G401 (cell line): ENCODE results near the gene IGFBP3. TPM values are rescaled to one million over a fixed set of nuclear protein-coding genes. Genes with fewer than 3 reads are reported as not detected.

Source experiments
- DNase-seq: peaks from one replicate; pipeline ENCODE4 v3.0.0-alpha.2; 2015; ENCODE audit warnings: low spot score
- in situ Hi-C: cut with HindIII; loops from 2 replicates; pipeline ENCODE4 v1.10.0; 2016; ENCODE audit warnings: low sequenced_read_pairs, mixed read lengths
- total RNA-seq: library from RNA; depleted of rRNA; stranded (reverse); fragments of >200 nt; shearing (Covaris generic); gene quantifications from 2 replicates; pipeline ENCODE4 v1.2.3, GENCODE V29; 2014

IGFBP3 gene
- total RNA-seq, 1 experiment from 2014 or later, result 17.4 TPM

GRCh38 chr7:45924283-45924682 lies 3.2 kb upstream of the IGFBP3 start:
- in situ Hi-C loops, result loop anchor here (25.0 kb wide), 1 partner anchor 438 kb away; no protein-coding TSS in a partner anchor
- no peak for DNase-seq

GRCh38 chr7:45923818-45924217 lies 2.7 kb upstream of the IGFBP3 start:
- DNase-seq, result no peak
- in situ Hi-C loops, result loop anchor here (25.0 kb wide), 1 partner anchor 438 kb away; no protein-coding TSS in a partner anchor

GRCh38 chr7:45923290-45923689 lies 2.2 kb upstream of the IGFBP3 start:
- in situ Hi-C loops, result loop anchor here (25.0 kb wide), 1 partner anchor 439 kb away; no protein-coding TSS in a partner anchor
- DNase-seq, result peak; percentile 48

GRCh38 chr7:45922810-45923209 lies 1.7 kb upstream of the IGFBP3 start:
- DNase-seq, result peak; percentile 7
- in situ Hi-C loops, result loop anchor here (25.0 kb wide), 1 partner anchor 439 kb away; no protein-coding TSS in a partner anchor

GRCh38 chr7:45921699-45922519 lies 837 bp upstream of the IGFBP3 start:
- in situ Hi-C loops, result loop anchor here (25.0 kb wide), 1 partner anchor 440 kb away; no protein-coding TSS in a partner anchor
- DNase-seq, result peak; percentile 24

- in situ Hi-C loops, result loop anchor here (25.0 kb wide), 1 partner anchor 441 kb away; no protein-coding TSS in a partner anchor
- no peak for DNase-seq
Observed at GRCh38 chr7:45921381-45921698, 268 bp upstream of the IGFBP3 start.

GRCh38 chr7:45919993-45920459 lies 1.0 kb downstream of the IGFBP3 start:
- in situ Hi-C loops, result loop anchor here (25.0 kb wide), 1 partner anchor 442 kb away; no protein-coding TSS in a partner anchor
- DNase-seq, result no peak

- DNase-seq, result no peak
- in situ Hi-C loops, result loop anchor here (25.0 kb wide), 1 partner anchor 443 kb away; no protein-coding TSS in a partner anchor
Observed at GRCh38 chr7:45919231-45919784, 1.8 kb downstream of the IGFBP3 start.

GRCh38 chr7:45918556-45918955 lies 2.5 kb downstream of the IGFBP3 start:
- in situ Hi-C loops, result loop anchor here (25.0 kb wide), 1 partner anchor 444 kb away; no protein-coding TSS in a partner anchor

GRCh38 chr7:45917658-45918057 lies 3.4 kb downstream of the IGFBP3 start:
- DNase-seq, result peak; percentile 64
- in situ Hi-C loops, result loop anchor here (25.0 kb wide), 1 partner anchor 445 kb away; no protein-coding TSS in a partner anchor

More at GRCh38 chr7:45918556-45918955, 2.5 kb downstream of the IGFBP3 start:
- no peak for DNase-seq

- in situ Hi-C loops, result loop anchor here (25.0 kb wide), 1 partner anchor 445 kb away; no protein-coding TSS in a partner anchor
Observed at GRCh38 chr7:45917064-45917463, 4.0 kb downstream of the IGFBP3 start.

GRCh38 chr7:45915606-45916005 lies 5.5 kb downstream of the IGFBP3 start:
- no peak for DNase-seq
- in situ Hi-C loops, result loop anchor here (25.0 kb wide), 1 partner anchor 447 kb away; no protein-coding TSS in a partner anchor

More at GRCh38 chr7:45917064-45917463, 4.0 kb downstream of the IGFBP3 start:
- no peak for DNase-seq

- in situ Hi-C loops, result loop anchor here (25.0 kb wide), 1 partner anchor 447 kb away; no protein-coding TSS in a partner anchor
- DNase-seq, result no peak
Observed at GRCh38 chr7:45914911-45915310, 6.2 kb downstream of the IGFBP3 start.

GRCh38 chr7:45912972-45913371 lies 8.1 kb downstream of the IGFBP3 start:
- in situ Hi-C loops, result loop anchor here (25.0 kb wide), 1 partner anchor 449 kb away; no protein-coding TSS in a partner anchor
- no peak for DNase-seq

GRCh38 chr7:45911311-45911710 lies 9.8 kb downstream of the IGFBP3 start:
- DNase-seq, result no peak
- in situ Hi-C loops, result loop anchor here (25.0 kb wide), 1 partner anchor 451 kb away; no protein-coding TSS in a partner anchor

GRCh38 chr7:45910855-45911254 lies 10.2 kb downstream of the IGFBP3 start:
- in situ Hi-C loops, result loop anchor here (25.0 kb wide), 1 partner anchor 451 kb away; no protein-coding TSS in a partner anchor
- no peak for DNase-seq

- no peak for DNase-seq
- in situ Hi-C loops, result loop anchor here (25.0 kb wide), 1 partner anchor 453 kb away; no protein-coding TSS in a partner anchor
Observed at GRCh38 chr7:45909561-45909960, 11.5 kb downstream of the IGFBP3 start.

GRCh38 chr7:45902820-45903219 lies 18.3 kb downstream of the IGFBP3 start:
- DNase-seq, result no peak
- in situ Hi-C loops, result loop anchor here (25.0 kb wide), 1 partner anchor 459 kb away; no protein-coding TSS in a partner anchor

GRCh38 chr7:45901566-45901965 lies 19.5 kb downstream of the IGFBP3 start:
- DNase-seq, result no peak
- in situ Hi-C loops, result loop anchor here (25.0 kb wide), 1 partner anchor 461 kb away; no protein-coding TSS in a partner anchor
